Erythroblast (primary cell): ENCODE data around the gene CHST15.

Source experiments
- GATA1 ChIP-seq: IDR thresholded peaks from 2 replicates; pipeline ENCODE4 v1.6.1; 2011; ENCODE audit warnings: low read depth, mild to moderate bottlenecking, control low read depth, low read length, moderate library complexity
- POLR2A ChIP-seq: IDR thresholded peaks from 2 replicates; pipeline ENCODE4 v1.6.1; 2011; ENCODE audit warnings: mild to moderate bottlenecking, low read length

GRCh38 chr10:124017729-124018128 is 75.7 kb downstream of the CHST15 start:
- TF ChIP-seq POLR2A (no peak), GATA1 (no peak)
